SU-DHL-6 (cell line): ENCODE data around the gene IRF8.

ENCODE experiments used
- H2AFZ ChIP-seq: fragments of 200-600 bp; sonication (generic); 2 replicates; pipeline ENCODE4 v1.6.1; 2014; ENCODE audit warnings: low read depth, mild to moderate bottlenecking, moderate library complexity, mixed read lengths, antibody characterized with exemption, low read length; ENCODE audit not compliant: severe bottlenecking
- H3F3A ChIP-seq: fragments of 200-600 bp; shearing (Covaris generic); 2 replicates; pipeline ENCODE4 v1.6.0; 2016; ENCODE audit warnings: antibody characterized with exemption, mild to moderate bottlenecking; ENCODE audit not compliant: insufficient read depth
- H3K27ac ChIP-seq: fragments of 200-600 bp; sonication (generic); 2 replicates; pipeline ENCODE4 v1.5.1; 2016; ENCODE audit warnings: low read depth, mild to moderate bottlenecking, low read length, moderate library complexity, mixed read lengths
- H3K27me3 ChIP-seq: fragments of 200-600 bp; sonication (generic), shearing (Covaris generic); 2 replicates; pipeline ENCODE4 v1.6.0; 2014; ENCODE audit warnings: mild to moderate bottlenecking, low read length
- H3K36me3 ChIP-seq: fragments of 200-600 bp; sonication (generic); 2 replicates; pipeline ENCODE4 v1.6.1; 2014; ENCODE audit warnings: mild to moderate bottlenecking, low read length, mixed read lengths
- H3K4me2 ChIP-seq: fragments of 300-600, 200-600 bp; shearing (Covaris generic), sonication (generic); 2 replicates; pipeline ENCODE4 v1.6.0; 2014; ENCODE audit warnings: low read length, low read depth, mild to moderate bottlenecking; ENCODE audit not compliant: poor library complexity, severe bottlenecking
- H3K4me3 ChIP-seq: fragments of 200-600 bp; sonication (generic); 2 replicates; pipeline ENCODE4 v1.5.1; 2014; ENCODE audit warnings: antibody characterized with exemption, low read length, mild to moderate bottlenecking, mixed read lengths; ENCODE audit not compliant: insufficient read depth, poor library complexity, severe bottlenecking
- H3K79me2 ChIP-seq: fragments of 200-600 bp; sonication (generic); 2 replicates; pipeline ENCODE4 v1.6.1; 2014; ENCODE audit warnings: mild to moderate bottlenecking, low read length, moderate library complexity; ENCODE audit not compliant: insufficient read depth
- H3K9ac ChIP-seq: fragments of 200-600 bp; sonication (generic); 2 replicates; pipeline ENCODE4 v1.7.0; 2014; ENCODE audit warnings: mild to moderate bottlenecking, low read length
- H3K9me2 ChIP-seq: fragments of 200-600 bp; sonication (generic); replicated peaks from 2 replicates; pipeline ENCODE4 v1.6.1; 2014; ENCODE audit warnings: low read length; ENCODE audit not compliant: insufficient read depth
- H3K9me3 ChIP-seq: fragments of 200-600 bp; sonication (generic); 2 replicates; pipeline ENCODE4 v1.6.1; 2014; ENCODE audit warnings: low read length, mixed read lengths; ENCODE audit not compliant: insufficient read depth
- H4K20me1 ChIP-seq: fragments of 200-600 bp; sonication (generic); 2 replicates; pipeline ENCODE4 v1.6.1; 2014; ENCODE audit warnings: low read depth, mild to moderate bottlenecking, antibody characterized with exemption, low read length, moderate library complexity, mixed read lengths
- CTCF ChIP-seq: fragments of 200-600 bp; sonication (generic); IDR thresholded peaks from one replicate; pipeline ENCODE4 v1.5.1; 2017; ENCODE audit warnings: antibody characterized with exemption, mild to moderate bottlenecking, low read length, moderate library complexity; ENCODE audit not compliant: insufficient read depth, poor library complexity, severe bottlenecking
- EZH2phosphoT487 ChIP-seq: fragments of 200-600 bp; sonication (generic), shearing (Covaris generic); conservative IDR thresholded peaks from 2 replicates; pipeline ENCODE4 v1.6.1; 2018; ENCODE audit warnings: mild to moderate bottlenecking, antibody characterized with exemption, low read length, moderate library complexity, mixed read lengths

The IRF8 gene

GRCh38 chr16:85931596-85932402, 32.8 kb downstream of the IRF8 start:
- Histone ChIP-seq H4K20me1 (no peaks in the 10 kb centered on the region), H3F3A (peaks cover 17% of the 10 kb centered on the region), H3K79me2 (no peaks in the 10 kb centered on the region), H3K9me2 (no peaks in the 10 kb centered on the region), H3K4me2 (peak overlapping the region; percentile 26), H3K4me3 (no peak overlapping the region), H3K36me3 (no peaks in the 10 kb centered on the region), H3K9ac (peak overlapping the region; percentile 19; the same call in 1 of the 2 replicates), H3K27ac (peak overlapping the region; percentile 28; the same call in 1 of the 2 replicates), H2AFZ (no peak overlapping the region), H3K9me3 (no peaks in the 10 kb centered on the region), H3K27me3 (no peaks in the 10 kb centered on the region)
- TF ChIP-seq EZH2phosphoT487, result no peak
- no peak for TF ChIP-seq CTCF

GRCh38 chr16:85934210-85934609, 35.2 kb downstream of the IRF8 start:
- Histone ChIP-seq H3K4me3 (no peak overlapping the region), H3K9me3 (no peaks in the 10 kb centered on the region), H4K20me1 (no peaks in the 10 kb centered on the region), H3K36me3 (no peaks in the 10 kb centered on the region), H2AFZ (no peak overlapping the region), H3K9ac (no peak overlapping the region), H3K9me2 (no peaks in the 10 kb centered on the region), H3K27me3 (no peaks in the 10 kb centered on the region), H3K4me2 (no peak overlapping the region), H3K79me2 (no peaks in the 10 kb centered on the region), H3F3A (peaks cover 17% of the 10 kb centered on the region), H3K27ac (no peak overlapping the region)
- TF ChIP-seq EZH2phosphoT487 (no peak), CTCF (no peak)

- Histone ChIP-seq H3K9me3 (no peaks in the 10 kb centered on the region), H3K9ac (peak overlapping the region; percentile 42), H3K4me2 (peak overlapping the region; percentile 52), H3K9me2 (no peaks in the 10 kb centered on the region), H3K79me2 (no peaks in the 10 kb centered on the region), H3K27me3 (no peaks in the 10 kb centered on the region), H3K4me3 (peak overlapping the region; percentile 26), H3F3A (peaks cover 17% of the 10 kb centered on the region), H2AFZ (peak overlapping the region; percentile 7), H3K36me3 (no peaks in the 10 kb centered on the region), H3K27ac (peak overlapping the region; percentile 88), H4K20me1 (no peaks in the 10 kb centered on the region)
- no peak for TF ChIP-seq EZH2phosphoT487
- no peak for TF ChIP-seq CTCF
These were observed 36.5 kb downstream of the IRF8 start for GRCh38 chr16:85935391-85935973.
